Ovary (tissue), 3 donors: ENCODE data around the gene MSI2.

ENCODE experiments used
- EP300 ChIP-seq: sonication (generic); formaldehyde crosslinking; IDR thresholded peaks from one replicate; pipeline ENCODE4 v1.6.1; 2017; ENCODE audit warnings: antibody characterized with exemption
- POLR2A ChIP-seq: fragments of 450-650 bp; IDR thresholded peaks from one replicate; pipeline ENCODE4 v1.6.1; 2017; ENCODE audit warnings: antibody characterized with exemption, mild to moderate bottlenecking, moderate library complexity
- TF ChIP-seq, protein P1 (sequence below), 3 donors: fragments of 450-650 bp in 2 of 3; fragments of 200-600 bp in 1 of 3; IDR thresholded peaks; one replicate each; pipeline versions ENCODE4 v1.5.1 to v1.8.0; 2016 to 2022; ENCODE audit warnings: antibody characterized with exemption in 3 of 3, mild to moderate bottlenecking in 1 of 3
- donor health status: DM: no; HTN: no; CAD: no.

DNA sequence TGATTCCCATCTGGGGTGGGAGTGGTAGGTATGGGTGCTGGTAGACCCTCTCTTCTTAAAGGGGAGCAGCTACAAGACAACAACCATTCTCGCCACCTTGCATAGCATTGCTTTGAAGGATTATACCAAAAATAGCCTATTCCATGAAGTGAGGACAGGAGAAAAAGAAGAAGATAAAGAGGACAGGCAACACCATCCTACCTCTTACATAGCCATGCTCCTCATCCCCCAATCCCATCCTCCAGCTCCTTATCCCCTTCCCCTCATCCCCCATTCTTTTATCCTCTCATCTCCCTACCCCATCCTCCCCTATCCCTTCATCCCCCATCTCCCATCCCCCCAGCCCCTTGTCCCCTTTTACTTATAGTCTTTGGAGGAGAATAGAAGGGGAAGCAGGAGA is 459.7 kb downstream of the MSI2 start:
- TF ChIP-seq POLR2A (no peak), EP300 (no peak)
- TF ChIP-seq, protein P1, sequence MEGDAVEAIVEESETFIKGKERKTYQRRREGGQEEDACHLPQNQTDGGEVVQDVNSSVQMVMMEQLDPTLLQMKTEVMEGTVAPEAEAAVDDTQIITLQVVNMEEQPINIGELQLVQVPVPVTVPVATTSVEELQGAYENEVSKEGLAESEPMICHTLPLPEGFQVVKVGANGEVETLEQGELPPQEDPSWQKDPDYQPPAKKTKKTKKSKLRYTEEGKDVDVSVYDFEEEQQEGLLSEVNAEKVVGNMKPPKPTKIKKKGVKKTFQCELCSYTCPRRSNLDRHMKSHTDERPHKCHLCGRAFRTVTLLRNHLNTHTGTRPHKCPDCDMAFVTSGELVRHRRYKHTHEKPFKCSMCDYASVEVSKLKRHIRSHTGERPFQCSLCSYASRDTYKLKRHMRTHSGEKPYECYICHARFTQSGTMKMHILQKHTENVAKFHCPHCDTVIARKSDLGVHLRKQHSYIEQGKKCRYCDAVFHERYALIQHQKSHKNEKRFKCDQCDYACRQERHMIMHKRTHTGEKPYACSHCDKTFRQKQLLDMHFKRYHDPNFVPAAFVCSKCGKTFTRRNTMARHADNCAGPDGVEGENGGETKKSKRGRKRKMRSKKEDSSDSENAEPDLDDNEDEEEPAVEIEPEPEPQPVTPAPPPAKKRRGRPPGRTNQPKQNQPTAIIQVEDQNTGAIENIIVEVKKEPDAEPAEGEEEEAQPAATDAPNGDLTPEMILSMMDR (IDR thresholded peaks at IDR 0.05), result no peak
